ENCODE measurements around the gene WDR90.

DNA sequence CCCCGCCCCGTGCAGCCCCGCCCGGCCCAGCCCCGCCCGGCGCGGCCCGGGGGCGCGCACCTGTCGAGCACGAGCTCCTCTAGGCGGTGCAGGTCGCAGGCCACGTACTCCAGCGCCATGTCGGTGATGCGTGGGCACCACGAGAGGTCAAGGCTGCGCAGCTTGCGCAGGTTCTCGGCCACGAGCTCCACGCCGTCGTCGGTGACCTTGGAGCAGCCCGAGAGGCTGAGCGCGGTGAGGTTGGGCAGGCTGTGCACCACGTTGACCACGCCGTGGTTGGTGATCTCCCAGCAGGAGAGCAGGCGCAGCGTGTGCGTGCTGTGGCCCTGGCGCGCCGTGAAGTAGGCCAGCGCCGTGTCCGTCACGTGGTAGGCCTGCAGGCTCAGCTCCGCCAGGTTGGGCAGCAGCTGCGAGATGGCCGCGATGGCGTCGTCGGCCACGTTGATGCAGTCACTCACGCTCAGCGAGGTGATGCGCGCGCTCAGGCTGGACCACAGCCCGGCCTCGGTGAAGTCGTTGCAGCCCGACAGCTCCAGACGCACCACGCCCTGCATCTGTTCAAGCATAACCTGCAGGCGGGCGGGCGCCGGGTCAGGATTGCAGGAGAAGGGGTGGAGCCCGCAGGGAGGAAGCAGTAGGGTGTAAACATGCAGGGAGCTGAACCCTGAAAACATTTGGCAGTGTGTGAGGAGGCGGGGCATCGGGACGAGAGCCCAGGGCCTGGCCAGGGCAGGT, 46.4 kb downstream of the WDR90 start:
- TF ChIP-seq, protein P1, sequence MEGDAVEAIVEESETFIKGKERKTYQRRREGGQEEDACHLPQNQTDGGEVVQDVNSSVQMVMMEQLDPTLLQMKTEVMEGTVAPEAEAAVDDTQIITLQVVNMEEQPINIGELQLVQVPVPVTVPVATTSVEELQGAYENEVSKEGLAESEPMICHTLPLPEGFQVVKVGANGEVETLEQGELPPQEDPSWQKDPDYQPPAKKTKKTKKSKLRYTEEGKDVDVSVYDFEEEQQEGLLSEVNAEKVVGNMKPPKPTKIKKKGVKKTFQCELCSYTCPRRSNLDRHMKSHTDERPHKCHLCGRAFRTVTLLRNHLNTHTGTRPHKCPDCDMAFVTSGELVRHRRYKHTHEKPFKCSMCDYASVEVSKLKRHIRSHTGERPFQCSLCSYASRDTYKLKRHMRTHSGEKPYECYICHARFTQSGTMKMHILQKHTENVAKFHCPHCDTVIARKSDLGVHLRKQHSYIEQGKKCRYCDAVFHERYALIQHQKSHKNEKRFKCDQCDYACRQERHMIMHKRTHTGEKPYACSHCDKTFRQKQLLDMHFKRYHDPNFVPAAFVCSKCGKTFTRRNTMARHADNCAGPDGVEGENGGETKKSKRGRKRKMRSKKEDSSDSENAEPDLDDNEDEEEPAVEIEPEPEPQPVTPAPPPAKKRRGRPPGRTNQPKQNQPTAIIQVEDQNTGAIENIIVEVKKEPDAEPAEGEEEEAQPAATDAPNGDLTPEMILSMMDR (IDR thresholded peaks at IDR 0.05) = no peak
- no peak for TF ChIP-seq POLR2A (IDR thresholded peaks at IDR 0.05)

Measured in adrenal gland (tissue), 5 donors.